ENCODE results near the gene PPP2CA. TPM values are rescaled to one million over a fixed set of nuclear protein-coding genes. Genes with fewer than 3 reads are reported as not detected.

PPP2CA gene
- total and polyA plus RNA-seq, 2 of the 13 experiments (the other 11 are each of a cell fraction or from before 2014, with no cell fraction given), result 82.4 to 171 TPM

GRCh38 chr5:134226441-134227192, 744 bp upstream of the PPP2CA start (continued):
- TF ChIP-seq NR2F1 (CRISPR knock-in tag; IDR thresholded peaks at IDR 0.05) (no peak), TCF12 (IDR thresholded peaks at IDR 0.05) (no peak), TCF12 (CRISPR knock-in tag; IDR thresholded peaks at IDR 0.05) (no peak), NBN (conservative IDR thresholded peaks at IDR 0.05) (no peak), JUN (CRISPR knock-in tag; IDR thresholded peaks at IDR 0.05) (no peak), TCF7 (IDR thresholded peaks at IDR 0.05; ENCODE audit: low read depth) (no peak), HNRNPL (IDR thresholded peaks at IDR 0.05; ENCODE audit: low read depth, low read length) (peak; percentile 17; the same call in 1 of the 2 replicates), ZNF124 (CRISPR knock-in tag; IDR thresholded peaks at IDR 0.05) (no peak), CEBPG (CRISPR knock-in tag; IDR thresholded peaks at IDR 0.05) (no peak), RARA (CRISPR knock-in tag; IDR thresholded peaks at IDR 0.05) (no peak), TFE3 (CRISPR knock-in tag; IDR thresholded peaks at IDR 0.05) (no peak), MBNL3 (CRISPR knock-in tag; conservative IDR thresholded peaks at IDR 0.05) (no peak), ELF1 (CRISPR knock-in tag; IDR thresholded peaks at IDR 0.05) (no peak; the same call in 1 of the 2 replicates), ZNF512 (CRISPR knock-in tag; IDR thresholded peaks at IDR 0.05) (no peak), TBL1XR1 (IDR thresholded peaks at IDR 0.05; ENCODE audit: borderline replicate concordance, low read length, partially characterized antibody) (no peak), JARID2 (CRISPR knock-in tag; IDR thresholded peaks at IDR 0.05; ENCODE audit: insufficient replicate concordance) (peak; percentile 39), ZNF567 (CRISPR knock-in tag; IDR thresholded peaks at IDR 0.05; ENCODE audit: borderline replicate concordance) (no peak), ZBTB37 (CRISPR knock-in tag; IDR thresholded peaks at IDR 0.05) (no peak), MED8 (CRISPR knock-in tag; IDR thresholded peaks at IDR 0.05; ENCODE audit: insufficient replicate concordance) (no peak), ZNF281 (CRISPR knock-in tag; IDR thresholded peaks at IDR 0.05; ENCODE audit: borderline replicate concordance) (no peak), YY1 (IDR thresholded peaks at IDR 0.05; ENCODE audit: insufficient read depth, insufficient replicate concordance, low read depth, low read length) (no peak), HBP1 (CRISPR knock-in tag; IDR thresholded peaks at IDR 0.05; ENCODE audit: low read depth) (no peak)

Data from HepG2 (cell line).